ENCODE measurements around the gene FOXP3. TPM values are rescaled to one million over a fixed set of nuclear protein-coding genes. Genes with fewer than 3 reads are reported as not detected.

The FOXP3 gene
- total RNA-seq, 4 donors from 2014 or later = 0.22 TPM; not detected in 3

DNA sequence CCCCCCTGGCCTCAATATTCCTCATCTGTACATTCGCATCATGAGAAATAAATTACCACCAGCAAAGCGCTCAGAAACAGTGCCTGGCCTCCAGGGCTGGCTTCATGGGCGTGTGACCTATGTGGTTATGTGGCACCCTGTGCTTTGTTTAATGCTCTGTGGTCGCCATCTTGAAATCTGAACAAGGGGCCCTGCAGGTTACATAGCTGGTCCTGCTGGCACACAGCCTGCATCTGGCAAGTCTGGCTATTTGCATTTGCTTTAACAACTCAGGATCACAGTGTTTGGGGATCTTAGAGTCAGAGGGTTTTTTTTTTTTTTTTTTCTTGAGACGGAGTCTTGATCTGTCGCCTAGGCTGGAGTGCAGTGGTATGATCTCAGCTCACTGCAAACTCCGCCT is 9.9 kb downstream of the FOXP3 start:
- H3K36me3 ChIP-seq = peaks cover 0 to 7% of the 10 kb centered on the region in 2 donors
- no peak overlapping the region for H3K4me3 ChIP-seq
- no peak overlapping the region for H3K27ac ChIP-seq
- no peaks in the 10 kb centered on the region for H3K27me3 ChIP-seq
- H3K9me3 ChIP-seq = no peaks in the 10 kb centered on the region
- TF ChIP-seq POLR2A (IDR thresholded peaks at IDR 0.05) = no peak
- TF ChIP-seq EP300 (IDR thresholded peaks at IDR 0.05) = no peak
- no peak for TF ChIP-seq POLR2AphosphoS5 (IDR thresholded peaks at IDR 0.05)
- TF ChIP-seq, protein P1, sequence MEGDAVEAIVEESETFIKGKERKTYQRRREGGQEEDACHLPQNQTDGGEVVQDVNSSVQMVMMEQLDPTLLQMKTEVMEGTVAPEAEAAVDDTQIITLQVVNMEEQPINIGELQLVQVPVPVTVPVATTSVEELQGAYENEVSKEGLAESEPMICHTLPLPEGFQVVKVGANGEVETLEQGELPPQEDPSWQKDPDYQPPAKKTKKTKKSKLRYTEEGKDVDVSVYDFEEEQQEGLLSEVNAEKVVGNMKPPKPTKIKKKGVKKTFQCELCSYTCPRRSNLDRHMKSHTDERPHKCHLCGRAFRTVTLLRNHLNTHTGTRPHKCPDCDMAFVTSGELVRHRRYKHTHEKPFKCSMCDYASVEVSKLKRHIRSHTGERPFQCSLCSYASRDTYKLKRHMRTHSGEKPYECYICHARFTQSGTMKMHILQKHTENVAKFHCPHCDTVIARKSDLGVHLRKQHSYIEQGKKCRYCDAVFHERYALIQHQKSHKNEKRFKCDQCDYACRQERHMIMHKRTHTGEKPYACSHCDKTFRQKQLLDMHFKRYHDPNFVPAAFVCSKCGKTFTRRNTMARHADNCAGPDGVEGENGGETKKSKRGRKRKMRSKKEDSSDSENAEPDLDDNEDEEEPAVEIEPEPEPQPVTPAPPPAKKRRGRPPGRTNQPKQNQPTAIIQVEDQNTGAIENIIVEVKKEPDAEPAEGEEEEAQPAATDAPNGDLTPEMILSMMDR (IDR thresholded peaks at IDR 0.05) = no peak
- no peak for ATAC-seq
- no peaks in the 10 kb centered on the region for H3K4me1 ChIP-seq
- 86% methylated on average over 1 of the region's 7 CpGs; no CpG with 5 or more reads in 1 of the 2 donors for WGBS, 2 donors (ENCODE audit: low coverage in 1 of 2)

DNA sequence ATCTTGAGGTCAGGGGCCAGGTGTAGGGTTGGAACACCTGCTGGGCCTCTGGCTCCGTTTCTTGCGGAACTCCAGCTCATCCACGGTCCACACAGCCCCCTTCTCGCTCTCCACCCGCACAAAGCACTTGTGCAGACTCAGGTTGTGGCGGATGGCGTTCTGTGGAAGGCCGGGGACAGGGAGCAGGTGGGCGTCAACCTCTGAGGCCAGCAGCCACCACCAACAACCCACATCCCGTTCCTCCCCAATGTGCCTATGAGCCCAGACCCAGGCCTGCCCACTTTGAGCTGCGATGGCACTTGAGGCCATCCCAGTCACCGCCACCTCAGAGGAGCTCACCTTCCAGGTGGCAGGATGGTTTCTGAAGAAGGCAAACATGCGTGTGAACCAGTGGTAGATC is 13.2 kb downstream of the FOXP3 start:
- 100% methylated on average over 1 of the region's 13 CpGs; no CpG with 5 or more reads in 1 of the 2 donors for WGBS, 2 donors (ENCODE audit: low coverage in 1 of 2)
- H3K27me3 ChIP-seq = no peaks in the 10 kb centered on the region

DNA sequence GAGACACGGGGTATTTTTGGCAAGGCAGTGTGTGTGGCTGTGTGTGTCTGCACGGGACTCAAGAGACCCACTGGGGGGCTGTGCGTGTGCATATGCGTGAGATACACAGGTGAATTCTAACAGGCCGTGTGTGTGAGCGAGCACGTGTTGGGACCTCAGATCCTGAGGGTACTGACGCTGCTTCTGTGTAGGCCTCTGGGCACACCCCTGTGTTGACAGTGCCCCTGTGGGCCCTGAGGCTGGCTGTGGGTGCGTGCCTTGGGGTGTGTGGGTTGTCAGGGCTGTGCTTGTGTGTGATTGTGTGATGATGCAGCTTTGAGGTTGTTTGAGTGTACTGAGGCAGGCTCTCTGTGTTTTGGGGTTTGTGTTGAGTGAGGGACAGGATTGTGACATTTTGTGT is 13.9 kb downstream of the FOXP3 start:
- peaks cover 0 to 45% of the 10 kb centered on the region in 2 donors for H3K36me3 ChIP-seq
- WGBS, 2 donors (ENCODE audit: low coverage in 1 of 2) = 85% methylated on average over 5 of the region's 9 CpGs; no CpG with 5 or more reads in 1 of the 2 donors

More for the DNA sequence above, 13.2 kb downstream of the FOXP3 start:
- ATAC-seq = no peak
- H3K9me3 ChIP-seq = no peaks in the 10 kb centered on the region
- TF ChIP-seq POLR2A (IDR thresholded peaks at IDR 0.05) (no peak), POLR2AphosphoS5 (IDR thresholded peaks at IDR 0.05) (no peak), EP300 (IDR thresholded peaks at IDR 0.05) (no peak)
- TF ChIP-seq, protein P1 (IDR thresholded peaks at IDR 0.05) = no peak
- H3K36me3 ChIP-seq = peaks cover 0 to 40% of the 10 kb centered on the region in 2 donors
- H3K4me1 ChIP-seq = no peaks in the 10 kb centered on the region
- H3K27ac ChIP-seq = no peak overlapping the region
- H3K4me3 ChIP-seq = no peak overlapping the region

DNA sequence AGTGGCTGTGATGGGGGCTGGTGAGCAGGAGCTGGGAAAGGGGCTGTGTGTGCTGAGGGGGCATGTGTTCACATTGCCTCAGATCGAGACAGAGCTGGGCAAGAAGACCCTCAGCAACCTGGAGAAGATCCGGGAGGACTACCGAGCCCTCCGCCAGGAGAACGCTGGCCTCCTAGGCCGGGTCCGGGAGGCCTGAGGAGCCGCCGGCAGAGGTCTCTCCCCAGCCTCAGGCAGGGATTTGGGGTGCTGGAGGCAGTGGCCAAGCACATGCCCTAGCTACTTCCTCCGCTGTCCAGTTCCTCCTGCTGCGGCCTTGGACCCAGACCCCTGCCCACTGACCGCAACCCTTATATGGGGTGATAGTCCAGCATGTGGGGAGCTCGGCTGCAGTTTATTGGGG is 14.4 kb downstream of the FOXP3 start:
- no peaks in the 10 kb centered on the region for H3K9me3 ChIP-seq
- no peaks in the 10 kb centered on the region for H3K4me1 ChIP-seq
- H3K27me3 ChIP-seq = no peaks in the 10 kb centered on the region
- H3K27ac ChIP-seq = no peak overlapping the region
- no peak overlapping the region for H3K4me3 ChIP-seq
- WGBS, 2 donors (ENCODE audit: low coverage in 1 of 2) = no CpG with 5 or more reads among the region's 13 CpGs
- TF ChIP-seq POLR2AphosphoS5 (IDR thresholded peaks at IDR 0.05) (no peak), POLR2A (IDR thresholded peaks at IDR 0.05) (no peak), EP300 (IDR thresholded peaks at IDR 0.05) (no peak)
- TF ChIP-seq, protein P1 (IDR thresholded peaks at IDR 0.05) = no peak
- ATAC-seq = peak; percentile 14
- peaks cover 0 to 50% of the 10 kb centered on the region in 2 donors for H3K36me3 ChIP-seq

More for the DNA sequence above, 13.9 kb downstream of the FOXP3 start:
- TF ChIP-seq POLR2AphosphoS5 (IDR thresholded peaks at IDR 0.05) (no peak), POLR2A (IDR thresholded peaks at IDR 0.05) (no peak), EP300 (IDR thresholded peaks at IDR 0.05) (no peak)
- TF ChIP-seq, protein P1 (IDR thresholded peaks at IDR 0.05) = no peak
- Histone ChIP-seq H3K9me3 (no peaks in the 10 kb centered on the region), H3K27ac (no peak overlapping the region), H3K4me1 (no peaks in the 10 kb centered on the region), H3K27me3 (no peaks in the 10 kb centered on the region), H3K4me3 (no peak overlapping the region)
- ATAC-seq = peak; percentile 3

DNA sequence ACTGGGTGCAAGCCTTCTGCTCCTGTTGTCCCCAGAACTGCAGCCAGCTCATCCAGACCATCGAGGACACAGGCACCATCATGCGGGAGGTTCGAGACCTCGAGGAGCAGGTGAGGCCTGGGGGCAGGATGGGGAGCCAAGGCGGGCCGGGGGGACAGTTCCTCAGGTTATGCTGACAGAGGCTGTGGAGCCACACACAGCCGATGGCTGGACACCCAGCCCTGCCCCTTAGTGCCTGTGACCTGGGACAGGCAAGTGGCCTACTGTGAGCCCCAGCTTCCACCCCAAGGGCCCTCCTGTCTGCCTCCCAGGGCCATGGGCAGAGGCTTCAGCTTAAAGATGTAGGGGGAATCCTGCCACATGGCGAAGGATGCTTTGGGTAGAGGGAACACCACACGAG is 14.9 kb downstream of the FOXP3 start:
- Histone ChIP-seq H3K27ac (no peak overlapping the region), H3K27me3 (no peaks in the 10 kb centered on the region), H3K9me3 (no peaks in the 10 kb centered on the region), H3K4me1 (no peaks in the 10 kb centered on the region), H3K36me3 (peaks cover 0 to 54% of the 10 kb centered on the region in 2 donors), H3K4me3 (no peak overlapping the region)
- 92% methylated on average over 6 of the region's 9 CpGs; no CpG with 5 or more reads in 1 of the 2 donors for WGBS, 2 donors (ENCODE audit: low coverage in 1 of 2)
- TF ChIP-seq EP300 (IDR thresholded peaks at IDR 0.05) (no peak), POLR2A (IDR thresholded peaks at IDR 0.05) (no peak), POLR2AphosphoS5 (IDR thresholded peaks at IDR 0.05) (no peak)
- TF ChIP-seq, protein P1 (IDR thresholded peaks at IDR 0.05) = no peak
- no peak for ATAC-seq
